ENCODE measurements around the gene JAK1.

- TF ChIP-seq POLR2A (IDR thresholded peaks at IDR 0.05; ENCODE audit: low read depth, low read length) (no peak), CTCF (IDR thresholded peaks at IDR 0.05; ENCODE audit: extremely low read depth in 1 of 2, insufficient read depth in 1 of 2, low read depth in 1 of 2, low read length in 2 of 2) (no peak), MAX (IDR thresholded peaks at IDR 0.05; ENCODE audit: insufficient read depth, insufficient read length) (no peak), POLR2AphosphoS5 (IDR thresholded peaks at IDR 0.05; ENCODE audit: insufficient read depth, low read depth, low read length) (no peak), EZH2 (IDR thresholded peaks at IDR 0.05; ENCODE audit: borderline replicate concordance, low read depth, low read length, severe bottlenecking) (no peak)
Measured at GRCh38 chr1:64944913-64945312, 21.4 kb downstream of the JAK1 start.

All from endothelial cell of umbilical vein (primary cell).